ENCODE results near the gene TMTC4. TPM values are rescaled to one million over a fixed set of nuclear protein-coding genes. Genes with fewer than 3 reads are reported as not detected.

Gene TMTC4
- total and polyA plus RNA-seq, 10 of the 15 experiments (the other 5 are each of a cell fraction or from before 2014, with no cell fraction given) = 3.3 to 24.6 (median 14.5) TPM

DNA sequence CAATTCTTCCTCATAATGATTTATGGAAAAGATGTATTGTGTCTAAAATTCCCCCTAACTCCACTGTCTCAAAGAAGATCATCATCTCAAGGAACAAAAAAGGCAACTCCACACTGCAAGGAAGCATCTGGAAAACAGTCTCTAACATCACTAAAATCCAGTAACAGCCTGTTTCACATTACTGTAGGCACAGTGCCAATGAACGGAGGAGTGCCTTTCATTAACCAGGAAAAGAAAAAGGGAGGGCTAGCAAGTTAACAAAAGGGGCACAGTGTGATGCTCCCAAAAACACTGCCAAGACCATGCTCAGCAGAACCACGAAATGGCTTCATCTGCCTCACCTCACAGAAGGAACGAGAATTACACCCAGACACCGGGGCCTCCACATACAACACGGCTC lies 8.5 kb downstream of the TMTC4 start:
- no peaks in the 10 kb centered on the region for H3K9me3 ChIP-seq (replicated peaks; ENCODE audit: control insufficient read depth, insufficient read depth, low read length)
- BruUV-seq (replicated peaks) = no TSS peak
- intact Hi-C loops (cut with micrococcal nuclease; ENCODE audit: unreplicated experiment) (no loop called here), in situ Hi-C loops (cut with MboI) (no loop called here)
- DNase-seq (ENCODE audit: low read depth, low spot score) = no peak
- ChIA-PET POLR2A (no interaction called here), SMC1A (ENCODE audit: uncharacterized antibody, unreplicated experiment) (no interaction called here), RAD21 (ENCODE audit: unreplicated experiment) (no interaction called here), CTCF (no interaction called here)
- H3K4me3 ChIP-seq = no peak overlapping the region
- no peak overlapping the region for H3K27ac ChIP-seq (ENCODE audit: control insufficient read depth, insufficient read depth)
- no peak for ATAC-seq
- WGBS (ENCODE audit: insufficient coverage, insufficient replicate concordance, low lambda C conversion rate, missing lambda C conversion rate) = 99% methylated on average over 5 of the region's 5 CpGs
- no peaks in the 10 kb centered on the region for H3K4me1 ChIP-seq (ENCODE audit: control insufficient read depth, insufficient read depth, low read length)
- FAIRE-seq = no peak
- no peak overlapping the region for H3K9ac ChIP-seq (ENCODE audit: control insufficient read depth, insufficient read depth, low read length)
- H3K4me2 ChIP-seq (ENCODE audit: control insufficient read depth, insufficient read depth) = no peak overlapping the region
- no peak overlapping the region for H2AFZ ChIP-seq (ENCODE audit: control insufficient read depth, low read depth, low read length)
- no peaks in the 10 kb centered on the region for H3K79me2 ChIP-seq (ENCODE audit: control insufficient read depth, insufficient read depth, low read length)
- H3K27me3 ChIP-seq (replicated peaks in 1 of 2; ENCODE audit: control insufficient read depth in 2 of 2, insufficient read depth in 2 of 2, low read length in 1 of 2) = no peaks in the 10 kb centered on the region
- no peaks in the 10 kb centered on the region for H4K20me1 ChIP-seq (ENCODE audit: control insufficient read depth, insufficient read depth)
- peaks cover 6 to 9% of the 10 kb centered on the region in 2 experiments; a peak in 3 of 4 replicates for H3K36me3 ChIP-seq (ENCODE audit: control insufficient read depth in 2 of 2, insufficient read depth in 2 of 2, low read length in 1 of 2)
- TF ChIP-seq MYB (IDR thresholded peaks at IDR 0.05; ENCODE audit: borderline replicate concordance, low read depth, low read length) = no peak
- TF ChIP-seq LARP7 (IDR thresholded peaks at IDR 0.05) = no peak
- no peak for TF ChIP-seq SUPT20H (IDR thresholded peaks at IDR 0.05; ENCODE audit: borderline replicate concordance, control insufficient read depth, low read depth, low read length)
- no peak for TF ChIP-seq TCF12 (IDR thresholded peaks at IDR 0.05; ENCODE audit: low read depth, low read length)
- TF ChIP-seq, protein P1, sequence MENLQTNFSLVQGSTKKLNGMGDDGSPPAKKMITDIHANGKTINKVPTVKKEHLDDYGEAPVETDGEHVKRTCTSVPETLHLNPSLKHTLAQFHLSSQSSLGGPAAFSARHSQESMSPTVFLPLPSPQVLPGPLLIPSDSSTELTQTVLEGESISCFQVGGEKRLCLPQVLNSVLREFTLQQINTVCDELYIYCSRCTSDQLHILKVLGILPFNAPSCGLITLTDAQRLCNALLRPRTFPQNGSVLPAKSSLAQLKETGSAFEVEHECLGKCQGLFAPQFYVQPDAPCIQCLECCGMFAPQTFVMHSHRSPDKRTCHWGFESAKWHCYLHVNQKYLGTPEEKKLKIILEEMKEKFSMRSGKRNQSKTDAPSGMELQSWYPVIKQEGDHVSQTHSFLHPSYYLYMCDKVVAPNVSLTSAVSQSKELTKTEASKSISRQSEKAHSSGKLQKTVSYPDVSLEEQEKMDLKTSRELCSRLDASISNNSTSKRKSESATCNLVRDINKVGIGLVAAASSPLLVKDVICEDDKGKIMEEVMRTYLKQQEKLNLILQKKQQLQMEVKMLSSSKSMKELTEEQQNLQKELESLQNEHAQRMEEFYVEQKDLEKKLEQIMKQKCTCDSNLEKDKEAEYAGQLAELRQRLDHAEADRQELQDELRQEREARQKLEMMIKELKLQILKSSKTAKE (IDR thresholded peaks at IDR 0.05; ENCODE audit: low read depth, poor library complexity, severe bottlenecking) = no peak
- no peak for TF ChIP-seq MEF2A (IDR thresholded peaks at IDR 0.05; ENCODE audit: insufficient read depth, low read depth, low read length)
- no peak for TF ChIP-seq MTA3 (IDR thresholded peaks at IDR 0.05; ENCODE audit: borderline replicate concordance, low read length)
- no peak for TF ChIP-seq TCF7 (IDR thresholded peaks at IDR 0.05; ENCODE audit: borderline replicate concordance)
- TF ChIP-seq STAT3 (IDR thresholded peaks at IDR 0.05; ENCODE audit: low read depth, low read length) = no peak
- TF ChIP-seq, protein P2, sequence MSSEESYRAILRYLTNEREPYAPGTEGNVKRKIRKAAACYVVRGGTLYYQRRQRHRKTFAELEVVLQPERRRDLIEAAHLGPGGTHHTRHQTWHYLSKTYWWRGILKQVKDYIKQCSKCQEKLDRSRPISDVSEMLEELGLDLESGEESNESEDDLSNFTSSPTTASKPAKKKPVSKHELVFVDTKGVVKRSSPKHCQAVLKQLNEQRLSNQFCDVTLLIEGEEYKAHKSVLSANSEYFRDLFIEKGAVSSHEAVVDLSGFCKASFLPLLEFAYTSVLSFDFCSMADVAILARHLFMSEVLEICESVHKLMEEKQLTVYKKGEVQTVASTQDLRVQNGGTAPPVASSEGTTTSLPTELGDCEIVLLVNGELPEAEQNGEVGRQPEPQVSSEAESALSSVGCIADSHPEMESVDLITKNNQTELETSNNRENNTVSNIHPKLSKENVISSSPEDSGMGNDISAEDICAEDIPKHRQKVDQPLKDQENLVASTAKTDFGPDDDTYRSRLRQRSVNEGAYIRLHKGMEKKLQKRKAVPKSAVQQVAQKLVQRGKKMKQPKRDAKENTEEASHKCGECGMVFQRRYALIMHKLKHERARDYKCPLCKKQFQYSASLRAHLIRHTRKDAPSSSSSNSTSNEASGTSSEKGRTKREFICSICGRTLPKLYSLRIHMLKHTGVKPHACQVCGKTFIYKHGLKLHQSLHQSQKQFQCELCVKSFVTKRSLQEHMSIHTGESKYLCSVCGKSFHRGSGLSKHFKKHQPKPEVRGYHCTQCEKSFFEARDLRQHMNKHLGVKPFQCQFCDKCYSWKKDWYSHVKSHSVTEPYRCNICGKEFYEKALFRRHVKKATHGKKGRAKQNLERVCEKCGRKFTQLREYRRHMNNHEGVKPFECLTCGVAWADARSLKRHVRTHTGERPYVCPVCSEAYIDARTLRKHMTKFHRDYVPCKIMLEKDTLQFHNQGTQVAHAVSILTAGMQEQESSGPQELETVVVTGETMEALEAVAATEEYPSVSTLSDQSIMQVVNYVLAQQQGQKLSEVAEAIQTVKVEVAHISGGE (CRISPR knock-in tag; IDR thresholded peaks at IDR 0.05) = no peak
- TF ChIP-seq, protein P3, sequence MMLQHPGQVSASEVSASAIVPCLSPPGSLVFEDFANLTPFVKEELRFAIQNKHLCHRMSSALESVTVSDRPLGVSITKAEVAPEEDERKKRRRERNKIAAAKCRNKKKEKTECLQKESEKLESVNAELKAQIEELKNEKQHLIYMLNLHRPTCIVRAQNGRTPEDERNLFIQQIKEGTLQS (IDR thresholded peaks at IDR 0.05; ENCODE audit: borderline replicate concordance, extremely low read depth, low read depth, low read length) = no peak
- TF ChIP-seq, protein P4, sequence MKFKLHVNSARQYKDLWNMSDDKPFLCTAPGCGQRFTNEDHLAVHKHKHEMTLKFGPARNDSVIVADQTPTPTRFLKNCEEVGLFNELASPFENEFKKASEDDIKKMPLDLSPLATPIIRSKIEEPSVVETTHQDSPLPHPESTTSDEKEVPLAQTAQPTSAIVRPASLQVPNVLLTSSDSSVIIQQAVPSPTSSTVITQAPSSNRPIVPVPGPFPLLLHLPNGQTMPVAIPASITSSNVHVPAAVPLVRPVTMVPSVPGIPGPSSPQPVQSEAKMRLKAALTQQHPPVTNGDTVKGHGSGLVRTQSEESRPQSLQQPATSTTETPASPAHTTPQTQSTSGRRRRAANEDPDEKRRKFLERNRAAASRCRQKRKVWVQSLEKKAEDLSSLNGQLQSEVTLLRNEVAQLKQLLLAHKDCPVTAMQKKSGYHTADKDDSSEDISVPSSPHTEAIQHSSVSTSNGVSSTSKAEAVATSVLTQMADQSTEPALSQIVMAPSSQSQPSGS (IDR thresholded peaks at IDR 0.05; ENCODE audit: low read length) = no peak
- no peak for TF ChIP-seq KAT2A (conservative IDR thresholded peaks at IDR 0.05; ENCODE audit: control insufficient read depth, low read depth, low read length)
- TF ChIP-seq IRF4 (IDR thresholded peaks at IDR 0.05; ENCODE audit: low read depth, low read length) = no peak
- no peak for TF ChIP-seq NFYA (IDR thresholded peaks at IDR 0.05; ENCODE audit: borderline replicate concordance, low read depth, low read length)
